ENCODE results near the gene ADAM15.

DNA sequence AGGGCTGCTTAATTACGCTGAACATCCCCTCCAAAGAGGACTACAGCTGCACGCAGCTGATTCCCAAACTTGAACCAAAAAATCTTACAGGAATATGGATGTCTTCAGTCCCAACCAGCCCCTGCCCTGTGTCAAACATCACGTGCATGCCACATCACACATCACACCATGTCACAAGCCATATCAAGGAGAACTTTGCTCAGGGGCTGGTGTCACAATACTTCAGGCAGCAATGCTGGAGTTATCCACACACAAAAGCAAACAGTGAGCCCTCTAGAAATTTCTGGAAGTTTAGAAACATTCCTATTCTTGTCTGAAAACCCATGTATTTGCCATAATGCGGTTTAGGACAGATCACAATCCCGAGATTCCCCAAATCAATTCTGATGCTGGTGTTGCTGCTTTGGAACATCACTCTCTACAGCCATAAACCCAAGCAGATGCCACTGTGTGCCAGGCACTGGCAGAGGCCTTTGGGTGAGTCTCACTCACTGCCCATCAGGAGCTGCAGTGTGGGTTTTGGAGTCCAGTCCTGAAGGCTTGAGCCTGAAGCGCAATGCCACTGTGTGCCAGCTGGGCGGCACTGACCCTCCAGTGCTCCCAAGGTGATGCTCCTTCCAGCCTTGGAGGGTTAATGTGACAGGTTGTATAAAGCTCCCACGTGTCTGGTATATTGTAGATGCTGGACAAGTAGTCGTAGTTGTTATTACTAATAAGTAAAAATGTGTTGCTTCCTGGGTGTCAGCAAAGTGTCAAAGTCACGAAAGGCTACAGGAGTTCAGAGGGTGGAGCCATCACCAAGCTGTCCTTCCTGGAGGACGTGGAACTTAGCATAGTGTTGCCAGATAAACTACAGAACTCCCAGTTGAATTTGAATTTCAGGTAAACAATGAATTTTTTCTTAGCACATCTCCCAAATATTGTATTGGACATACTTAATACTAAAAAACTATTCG is 56.5 kb downstream of the ADAM15 start:
- TF ChIP-seq CTCF (IDR thresholded peaks at IDR 0.05) (no peak), POLR2AphosphoS5 (IDR thresholded peaks at IDR 0.05; ENCODE audit: low read depth, low read length) (no peak)
